Measurements from ENCODE around the gene SH3GL3.

Gene SH3GL3

DNA sequence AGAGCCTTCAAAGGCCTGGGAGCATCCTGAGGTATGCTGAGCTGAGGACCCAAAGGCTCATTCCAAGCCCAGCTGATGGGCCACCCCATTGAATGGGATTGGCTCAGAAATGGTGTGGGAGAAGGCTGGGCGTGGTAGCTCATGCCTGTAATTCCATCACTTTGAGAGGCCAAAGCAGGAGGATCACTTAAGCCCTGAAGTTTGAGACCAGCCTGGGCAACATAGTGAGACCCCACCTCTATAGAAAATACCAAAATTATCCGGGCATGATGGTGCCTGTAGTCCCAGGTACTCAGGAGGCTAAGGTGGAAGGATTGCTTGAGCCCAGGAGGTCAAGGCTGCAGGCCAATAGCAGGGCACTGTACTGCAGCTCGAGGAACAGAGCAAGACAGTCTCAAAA is 163.0 kb downstream of the SH3GL3 start:
- CTCF ChIA-PET: interaction anchor here (0.6 kb wide), 1 partner anchor 361 kb away, joined by 3 read pairs; no protein-coding TSS in a partner anchor
- no peaks in the 10 kb centered on the region for H3K9me3 ChIP-seq (ENCODE audit: control insufficient read depth, insufficient read depth, low read depth, low read length)
- POLR2A ChIA-PET: no interaction called here
- peak; percentile 57 for TF ChIP-seq ZNF121 (tag by site-specific recombination; IDR thresholded peaks at IDR 0.05)
- no peak for TF ChIP-seq ZNF114 (tag by site-specific recombination; IDR thresholded peaks at IDR 0.05)
- no peak for TF ChIP-seq KLF1 (tag by site-specific recombination; IDR thresholded peaks at IDR 0.05)
- H3K4me3 ChIP-seq (ENCODE audit: low read depth, low read length): no peak overlapping the region
- H3K36me3 ChIP-seq (ENCODE audit: control insufficient read depth in 2 of 2, insufficient read depth in 1 of 2, low read length in 2 of 2): no peaks in the 10 kb centered on the region
- H3K4me1 ChIP-seq (ENCODE audit: control insufficient read depth, insufficient read depth, low read length): no peaks in the 10 kb centered on the region
- no peak overlapping the region for H3K27ac ChIP-seq (ENCODE audit: extremely low read depth, low read depth, low read length)

DNA sequence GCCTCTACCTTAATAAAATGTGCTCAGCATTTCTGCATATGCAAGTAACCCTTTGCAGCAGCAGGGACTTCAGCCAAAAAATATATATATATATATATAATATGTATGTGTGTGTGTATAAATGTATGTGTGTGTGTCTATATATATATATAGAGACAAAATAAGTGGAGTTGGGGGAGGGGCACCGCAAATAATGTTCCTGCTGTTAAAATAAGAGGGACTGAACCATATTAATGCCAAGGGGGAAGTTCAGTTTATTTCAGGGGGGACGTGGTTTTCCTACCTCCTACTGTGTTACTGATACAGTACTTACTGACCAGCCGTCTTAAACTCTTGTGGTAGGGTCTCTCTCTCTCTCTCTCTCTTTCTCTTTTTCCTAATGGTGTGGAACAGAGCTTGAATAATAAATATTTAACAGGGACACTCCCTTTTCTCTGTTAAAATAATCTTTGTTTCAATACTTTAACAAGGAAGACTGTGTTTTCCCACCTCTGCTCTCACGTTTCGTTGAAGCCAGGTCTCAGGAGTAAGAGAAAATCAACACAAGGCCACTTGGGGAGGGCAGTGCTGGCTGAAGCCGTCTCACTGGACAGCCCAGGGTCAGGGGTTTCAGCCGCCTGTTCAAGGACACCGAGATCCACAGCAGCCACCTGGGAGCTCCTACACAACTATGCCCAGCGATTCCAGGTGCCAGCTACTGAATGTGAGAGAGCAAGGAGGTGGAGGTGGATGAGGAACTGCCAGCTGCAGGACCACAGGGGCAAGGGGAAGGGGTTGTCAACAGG is 164.0 kb downstream of the SH3GL3 start:
- Histone ChIP-seq H3K36me3 (ENCODE audit: control insufficient read depth in 2 of 2, insufficient read depth in 1 of 2, low read length in 2 of 2) (no peaks in the 10 kb centered on the region), H3K4me1 (ENCODE audit: control insufficient read depth, insufficient read depth, low read length) (no peaks in the 10 kb centered on the region), H3K27ac (ENCODE audit: extremely low read depth, low read depth, low read length) (no peak overlapping the region), H3K4me3 (ENCODE audit: low read depth, low read length) (no peak overlapping the region), H3K9me3 (ENCODE audit: control insufficient read depth, insufficient read depth, low read depth, low read length) (no peaks in the 10 kb centered on the region)
- CTCF ChIA-PET: interaction anchor here (1.2 kb wide), 1 partner anchor 762 kb away, joined by 5 read pairs; no protein-coding TSS in a partner anchor
- TF ChIP-seq ZNF843 (tag by site-specific recombination; IDR thresholded peaks at IDR 0.05): no peak
- TF ChIP-seq SALL2 (tag by site-specific recombination; IDR thresholded peaks at IDR 0.05; ENCODE audit: borderline replicate concordance): no peak
- no peak for TF ChIP-seq GLIS2 (tag by site-specific recombination; IDR thresholded peaks at IDR 0.05)
- TF ChIP-seq, protein P1, sequence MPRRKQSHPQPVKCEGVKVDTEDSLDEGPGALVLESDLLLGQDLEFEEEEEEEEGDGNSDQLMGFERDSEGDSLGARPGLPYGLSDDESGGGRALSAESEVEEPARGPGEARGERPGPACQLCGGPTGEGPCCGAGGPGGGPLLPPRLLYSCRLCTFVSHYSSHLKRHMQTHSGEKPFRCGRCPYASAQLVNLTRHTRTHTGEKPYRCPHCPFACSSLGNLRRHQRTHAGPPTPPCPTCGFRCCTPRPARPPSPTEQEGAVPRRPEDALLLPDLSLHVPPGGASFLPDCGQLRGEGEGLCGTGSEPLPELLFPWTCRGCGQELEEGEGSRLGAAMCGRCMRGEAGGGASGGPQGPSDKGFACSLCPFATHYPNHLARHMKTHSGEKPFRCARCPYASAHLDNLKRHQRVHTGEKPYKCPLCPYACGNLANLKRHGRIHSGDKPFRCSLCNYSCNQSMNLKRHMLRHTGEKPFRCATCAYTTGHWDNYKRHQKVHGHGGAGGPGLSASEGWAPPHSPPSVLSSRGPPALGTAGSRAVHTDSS (tag by site-specific recombination; IDR thresholded peaks at IDR 0.05): no peak
- no peak for TF ChIP-seq ZBTB8A (tag by site-specific recombination; IDR thresholded peaks at IDR 0.05)
- no peak for TF ChIP-seq TRIM28 (IDR thresholded peaks at IDR 0.05; ENCODE audit: borderline replicate concordance, low read length)
- no peak for TF ChIP-seq ZNF530 (tag by site-specific recombination; IDR thresholded peaks at IDR 0.05; ENCODE audit: low read depth)
- POLR2A ChIA-PET: no interaction called here

- Histone ChIP-seq H3K9me3 (ENCODE audit: control insufficient read depth, insufficient read depth, low read depth, low read length) (no peaks in the 10 kb centered on the region), H3K36me3 (ENCODE audit: control insufficient read depth in 2 of 2, insufficient read depth in 1 of 2, low read length in 2 of 2) (no peaks in the 10 kb centered on the region), H3K4me1 (ENCODE audit: control insufficient read depth, insufficient read depth, low read length) (no peaks in the 10 kb centered on the region), H3K4me3 (ENCODE audit: low read depth, low read length) (no peak overlapping the region), H3K27ac (ENCODE audit: extremely low read depth, low read depth, low read length) (no peak overlapping the region)
- TF ChIP-seq ZBTB7A (tag by site-specific recombination; IDR thresholded peaks at IDR 0.05; ENCODE audit: low read depth): no peak
- TF ChIP-seq REPIN1 (tag by site-specific recombination; IDR thresholded peaks at IDR 0.05; ENCODE audit: low read depth): no peak
- TF ChIP-seq OVOL3 (tag by site-specific recombination; IDR thresholded peaks at IDR 0.05): no peak
- TF ChIP-seq, protein P2, sequence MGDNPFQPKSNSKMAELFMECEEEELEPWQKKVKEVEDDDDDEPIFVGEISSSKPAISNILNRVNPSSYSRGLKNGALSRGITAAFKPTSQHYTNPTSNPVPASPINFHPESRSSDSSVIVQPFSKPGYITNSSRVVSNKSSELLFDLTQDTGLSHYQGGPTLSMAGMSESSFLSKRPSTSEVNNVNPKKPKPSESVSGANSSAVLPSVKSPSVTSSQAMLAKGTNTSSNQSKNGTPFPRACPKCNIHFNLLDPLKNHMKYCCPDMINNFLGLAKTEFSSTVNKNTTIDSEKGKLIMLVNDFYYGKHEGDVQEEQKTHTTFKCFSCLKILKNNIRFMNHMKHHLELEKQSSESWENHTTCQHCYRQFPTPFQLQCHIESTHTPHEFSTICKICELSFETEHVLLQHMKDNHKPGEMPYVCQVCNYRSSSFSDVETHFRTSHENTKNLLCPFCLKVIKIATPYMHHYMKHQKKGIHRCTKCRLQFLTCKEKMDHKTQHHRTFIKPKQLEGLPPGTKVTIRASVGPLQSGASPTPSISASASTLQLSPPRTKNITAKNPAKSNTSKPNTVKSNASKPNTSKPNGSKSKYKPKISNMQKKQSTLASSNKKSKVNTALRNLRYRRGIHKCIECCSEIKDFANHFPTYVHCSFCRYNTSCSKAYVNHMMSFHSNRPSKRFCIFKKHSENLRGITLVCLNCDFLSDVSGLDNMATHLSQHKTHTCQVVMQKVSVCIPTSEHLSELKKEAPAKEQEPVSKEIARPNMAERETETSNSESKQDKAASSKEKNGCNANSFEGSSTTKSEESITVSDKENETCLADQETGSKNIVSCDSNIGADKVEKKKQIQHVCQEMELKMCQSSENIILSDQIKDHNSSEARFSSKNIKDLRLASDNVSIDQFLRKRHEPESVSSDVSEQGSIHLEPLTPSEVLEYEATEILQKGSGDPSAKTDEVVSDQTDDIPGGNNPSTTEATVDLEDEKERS (tag by site-specific recombination; IDR thresholded peaks at IDR 0.05): no peak
- TF ChIP-seq CTCF (tag by site-specific recombination; IDR thresholded peaks at IDR 0.05): no peak
- TF ChIP-seq OSR2 (tag by site-specific recombination; IDR thresholded peaks at IDR 0.05): no peak
- no peak for TF ChIP-seq PRDM4 (tag by site-specific recombination; IDR thresholded peaks at IDR 0.05)
- no peak for TF ChIP-seq ZNF302 (tag by site-specific recombination; IDR thresholded peaks at IDR 0.05; ENCODE audit: low read depth)
- TF ChIP-seq ZBTB20 (tag by site-specific recombination; IDR thresholded peaks at IDR 0.05): no peak
- ChIA-PET POLR2A (no interaction called here), CTCF (interaction anchor here (0.6 to 1.2 kb wide), 2 partner anchors 10 to 226 kb away, joined by 3 to 5 read pairs; no protein-coding TSS in a partner anchor)
Observed at GRCh38 chr15:83612226-83612625, 165.1 kb downstream of the SH3GL3 start.
